ENCODE data around the gene EED. TPM values are rescaled to one million over a fixed set of nuclear protein-coding genes. Genes with fewer than 3 reads are reported as not detected.

Gene EED
- total RNA-seq, 1 experiment from 2014 or later: 27.3 TPM

- TF ChIP-seq AFF4 (CRISPR knock-in tag; IDR thresholded peaks at IDR 0.05; ENCODE audit: borderline replicate concordance) (no peak), PRRX2 (CRISPR knock-in tag; IDR thresholded peaks at IDR 0.05) (no peak), ZNF317 (CRISPR knock-in tag; IDR thresholded peaks at IDR 0.05; ENCODE audit: borderline replicate concordance, low read depth) (no peak), IRF2 (CRISPR knock-in tag; IDR thresholded peaks at IDR 0.05; ENCODE audit: borderline replicate concordance, low read depth) (no peak)
These were observed 4.4 kb upstream of the EED start (continued) for GRCh38 chr11:86240164-86240563.

GRCh38 chr11:86241956-86242535, 2.5 kb upstream of the EED start:
- CTCF ChIA-PET: no interaction called here
- TF ChIP-seq RELA (CRISPR knock-in tag; IDR thresholded peaks at IDR 0.05; ENCODE audit: borderline replicate concordance): no peak
- no peak for TF ChIP-seq E2F4 (CRISPR knock-in tag; IDR thresholded peaks at IDR 0.05; ENCODE audit: borderline replicate concordance, low read depth)
- no peak for TF ChIP-seq ARID4B (CRISPR knock-in tag; IDR thresholded peaks at IDR 0.05; ENCODE audit: borderline replicate concordance)
- no peak for TF ChIP-seq FOXP1 (CRISPR knock-in tag; IDR thresholded peaks at IDR 0.05; ENCODE audit: borderline replicate concordance)
- TF ChIP-seq ERG (CRISPR knock-in tag; IDR thresholded peaks at IDR 0.05): no peak
- no peak for TF ChIP-seq JUN (CRISPR knock-in tag; IDR thresholded peaks at IDR 0.05)
- TF ChIP-seq TEAD1 (CRISPR knock-in tag; IDR thresholded peaks at IDR 0.05): no peak
- no peak for TF ChIP-seq NR1H2 (CRISPR knock-in tag; IDR thresholded peaks at IDR 0.05)
- TF ChIP-seq NR3C1 (CRISPR knock-in tag; conservative IDR thresholded peaks at IDR 0.05; ENCODE audit: low read depth): no peak
- H3K9me3 Mint-ChIP-seq: no peaks in the 10 kb centered on the region
- no peaks in the 10 kb centered on the region; the same call in 1 of the 2 replicates for H3K27me3 Mint-ChIP-seq (ENCODE audit: low read depth)
- H3K27ac Mint-ChIP-seq: no peak overlapping the region
- ATAC-seq (no peak), DNase-seq (ENCODE audit: low spot score) (no peak)
- no peaks in the 10 kb centered on the region for H3K36me3 Mint-ChIP-seq
- H3K4me3 Mint-ChIP-seq: no peak overlapping the region
- H3K4me1 Mint-ChIP-seq: peaks cover 8% of the 10 kb centered on the region
- POLR2A ChIA-PET: no interaction called here
